WTC11 (cell line): ENCODE results near the gene STK17B. TPM values are rescaled to one million over a fixed set of nuclear protein-coding genes. Genes with fewer than 3 reads are reported as not detected.

Experiments
- ATAC-seq: fragments of 200-7000 bp; cut with Tn5 transposase; 2 replicates; pipeline ENCODE4 v1.10.0; 2021; ENCODE audit warnings: mild to moderate bottlenecking, moderate library complexity
- CTCF ChIA-PET: fragments of 300-600 bp; sonication (Branson Sonifier 250); formaldehyde crosslinking; loops from one replicate; lab custom pipeline; 2021; ENCODE audit warnings: antibody characterized with exemption; lab: Charles Lee
- POLR2A ChIA-PET: fragments of 350-600 bp; sonication (Branson Sonifier 250); formaldehyde crosslinking; loops from one replicate; lab custom pipeline; 2021; ENCODE audit warnings: antibody characterized with exemption; lab: Charles Lee
- DNase-seq: peaks from one replicate; pipeline ENCODE4 v3.0.0; 2021; ENCODE audit warnings: low spot score
- H3K27ac Mint-ChIP-seq: 2 replicates; pipeline ENCODE4 v1.8.0; 2021; ENCODE audit warnings: mixed read lengths
- H3K27me3 Mint-ChIP-seq: 2 replicates; pipeline ENCODE4 v1.8.0; 2021; ENCODE audit warnings: low read depth, mild to moderate bottlenecking, moderate library complexity, mixed read lengths
- H3K36me3 Mint-ChIP-seq: 2 replicates; pipeline ENCODE4 v1.8.0; 2021; ENCODE audit warnings: mixed read lengths
- H3K4me1 Mint-ChIP-seq: 2 replicates; pipeline ENCODE4 v1.8.0; 2022; ENCODE audit warnings: mixed read lengths
- H3K4me3 Mint-ChIP-seq: 2 replicates; pipeline ENCODE4 v1.8.0; 2021; ENCODE audit warnings: mild to moderate bottlenecking, moderate library complexity, mixed read lengths
- H3K9me3 Mint-ChIP-seq: 2 replicates; pipeline ENCODE4 v1.8.0; 2021; ENCODE audit warnings: mixed read lengths
- CREM ChIP-seq: sonication (generic); formaldehyde crosslinking; IDR thresholded peaks from 2 replicates; pipeline ENCODE4 v1.8.1; 2022; ENCODE audit warnings: mild to moderate bottlenecking, missing genetic modification reagents, moderate library complexity
- ELF4 ChIP-seq: sonication (generic); formaldehyde crosslinking; IDR thresholded peaks from 2 replicates; pipeline ENCODE4 v1.8.1; 2022; ENCODE audit warnings: low read depth, mild to moderate bottlenecking, moderate library complexity, missing genetic modification reagents
- EMX1 ChIP-seq: fragments of 250-450 bp; sonication (Bioruptor Pico); IDR thresholded peaks from 2 replicates; pipeline ENCODE4 v1.8.0; 2021; ENCODE audit warnings: mild to moderate bottlenecking
- FOXJ3 ChIP-seq: sonication (generic); formaldehyde crosslinking; IDR thresholded peaks from 2 replicates; pipeline ENCODE4 v1.9.0; 2021; ENCODE audit warnings: missing genetic modification reagents, mild to moderate bottlenecking, borderline replicate concordance
- FOXP1 ChIP-seq: sonication (generic); formaldehyde crosslinking; IDR thresholded peaks from 2 replicates; pipeline ENCODE4 v1.8.0; 2022; ENCODE audit warnings: missing genetic modification reagents, mild to moderate bottlenecking, moderate library complexity, borderline replicate concordance
- HMGA2 ChIP-seq: fragments of 250-450 bp; sonication (Bioruptor Pico); IDR thresholded peaks from 2 replicates; pipeline ENCODE4 v1.4.0; 2021; ENCODE audit warnings: mild to moderate bottlenecking, moderate library complexity
- JAZF1 ChIP-seq: fragments of 250-450 bp; sonication (Bioruptor Pico); IDR thresholded peaks from 2 replicates; pipeline ENCODE4 v1.9.0; 2021; ENCODE audit warnings: moderate library complexity, mild to moderate bottlenecking, inconsistent platforms
- MAX ChIP-seq: sonication (generic); formaldehyde crosslinking; IDR thresholded peaks from 2 replicates; pipeline ENCODE4 v1.8.0; 2022; ENCODE audit warnings: mild to moderate bottlenecking, missing genetic modification reagents
- NFATC4 ChIP-seq: fragments of 250-450 bp; sonication (Bioruptor Pico); IDR thresholded peaks from 2 replicates; pipeline ENCODE4 v1.9.0; 2021; ENCODE audit warnings: mild to moderate bottlenecking
- NR2C2 ChIP-seq: sonication (generic); formaldehyde crosslinking; IDR thresholded peaks from 2 replicates; pipeline ENCODE4 v1.8.0; 2022; ENCODE audit warnings: mild to moderate bottlenecking, missing genetic modification reagents
- OVOL2 ChIP-seq: fragments of 250-450 bp; sonication (Bioruptor Pico); IDR thresholded peaks from 2 replicates; pipeline ENCODE4 v1.9.0; 2021; ENCODE audit warnings: mild to moderate bottlenecking, borderline replicate concordance
- SP1 ChIP-seq: sonication (generic); formaldehyde crosslinking; conservative IDR thresholded peaks from 2 replicates; pipeline ENCODE4 v1.8.1; 2022; ENCODE audit warnings: missing genetic modification reagents
- TP53 ChIP-seq: sonication (generic); formaldehyde crosslinking; IDR thresholded peaks from 2 replicates; pipeline ENCODE4 v1.8.1; 2023; ENCODE audit warnings: mild to moderate bottlenecking, missing genetic modification reagents
- USF1 ChIP-seq: sonication (generic); formaldehyde crosslinking; IDR thresholded peaks from 2 replicates; pipeline ENCODE4 v1.8.0; 2022; ENCODE audit warnings: mild to moderate bottlenecking, missing genetic modification reagents
- USF2 ChIP-seq: sonication (generic); formaldehyde crosslinking; IDR thresholded peaks from 2 replicates; pipeline ENCODE4 v1.8.1; 2023; ENCODE audit warnings: mild to moderate bottlenecking, missing genetic modification reagents, moderate library complexity
- ZNF281 ChIP-seq: sonication (generic); formaldehyde crosslinking; IDR thresholded peaks from 2 replicates; pipeline ENCODE4 v1.8.0; 2023; ENCODE audit warnings: mild to moderate bottlenecking, missing genetic modification reagents
- total RNA-seq: library from RNA; stranded (reverse); gene quantifications from 3 replicates; pipeline ENCODE4 v1.2.3, GENCODE V29; 2021
- TF ChIP-seq, protein P1 (sequence below): fragments of 250-450 bp; sonication (Bioruptor Pico); IDR thresholded peaks from 2 replicates; pipeline ENCODE4 v1.9.0; 2021; ENCODE audit warnings: mild to moderate bottlenecking
- TF ChIP-seq, protein P2 (sequence below): sonication (generic); formaldehyde crosslinking; IDR thresholded peaks from 2 replicates; pipeline ENCODE4 v1.8.1; 2022; ENCODE audit warnings: mild to moderate bottlenecking, missing genetic modification reagents, moderate library complexity, borderline replicate concordance
- TF ChIP-seq, protein P3 (sequence below): fragments of 250-450 bp; sonication (Bioruptor Pico); IDR thresholded peaks from 2 replicates; pipeline ENCODE4 v1.9.0; 2021; ENCODE audit warnings: mild to moderate bottlenecking

STK17B gene
- total RNA-seq, 1 experiment from 2014 or later, result 11.8 TPM

- no peaks in the 10 kb centered on the region for H3K36me3 Mint-ChIP-seq
- TF ChIP-seq OVOL2, result no peak
- TF ChIP-seq ELF4 (CRISPR knock-in tag), result no peak
- TF ChIP-seq CREM (CRISPR knock-in tag), result no peak
- TF ChIP-seq MAX (CRISPR knock-in tag), result no peak
- no peak for TF ChIP-seq FOXJ3 (CRISPR knock-in tag)
- TF ChIP-seq TP53, result no peak
- TF ChIP-seq EMX1, result no peak
- TF ChIP-seq FOXP1 (CRISPR knock-in tag), result no peak
- TF ChIP-seq, protein P1, sequence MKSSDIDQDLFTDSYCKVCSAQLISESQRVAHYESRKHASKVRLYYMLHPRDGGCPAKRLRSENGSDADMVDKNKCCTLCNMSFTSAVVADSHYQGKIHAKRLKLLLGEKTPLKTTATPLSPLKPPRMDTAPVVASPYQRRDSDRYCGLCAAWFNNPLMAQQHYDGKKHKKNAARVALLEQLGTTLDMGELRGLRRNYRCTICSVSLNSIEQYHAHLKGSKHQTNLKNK, result no peak
- TF ChIP-seq JAZF1 (CRISPR knock-in tag), result no peak
- TF ChIP-seq NR2C2 (CRISPR knock-in tag), result no peak
- TF ChIP-seq NFATC4 (CRISPR knock-in tag), result no peak
- no peaks in the 10 kb centered on the region for H3K27me3 Mint-ChIP-seq
- no peaks in the 10 kb centered on the region for H3K9me3 Mint-ChIP-seq
- CTCF ChIA-PET, result interaction anchor here (1.0 to 1.9 kb wide), 4 partner anchors 16 to 224 kb away, joined by 3 to 7 read pairs (median 4); partner anchors contain the start of gene DNAH7
- peak; percentile 58 for ATAC-seq
- no peak for DNase-seq
- POLR2A ChIA-PET, result interaction anchor here (0.7 kb wide), 1 partner anchor 37 kb away, joined by 3 read pairs; no protein-coding TSS in a partner anchor
- peak overlapping the region; percentile 100 for H3K27ac Mint-ChIP-seq
- peaks cover 40% of the 10 kb centered on the region for H3K4me1 Mint-ChIP-seq
- H3K4me3 Mint-ChIP-seq, result peak overlapping the region; percentile 55
Observed at GRCh38 chr2:196113061-196113974, 58.1 kb downstream of the STK17B start.

- no peaks in the 10 kb centered on the region for H3K9me3 Mint-ChIP-seq
- H3K4me3 Mint-ChIP-seq, result peak overlapping the region; percentile 8; the same call in 1 of the 2 replicates
- POLR2A ChIA-PET, result interaction anchor here (0.7 kb wide), 1 partner anchor 36 kb away, joined by 3 read pairs; no protein-coding TSS in a partner anchor
- DNase-seq (no peak), ATAC-seq (peak; percentile 35)
- no peaks in the 10 kb centered on the region for H3K36me3 Mint-ChIP-seq
- H3K4me1 Mint-ChIP-seq, result peaks cover 40% of the 10 kb centered on the region
- CTCF ChIA-PET, result interaction anchor here (0.5 to 1.9 kb wide), 4 partner anchors 34 to 454 kb away, joined by 3 to 7 read pairs (median 4); partner anchors contain the start of gene DNAH7
- H3K27ac Mint-ChIP-seq, result peak overlapping the region; percentile 100
- H3K27me3 Mint-ChIP-seq, result no peaks in the 10 kb centered on the region
- TF ChIP-seq USF2 (peak; percentile 79), USF1 (CRISPR knock-in tag) (peak; percentile 76), SP1 (CRISPR knock-in tag) (no peak), HMGA2 (CRISPR knock-in tag) (peak; percentile 20; the same call in 1 of the 2 replicates)
- TF ChIP-seq, protein P2, sequence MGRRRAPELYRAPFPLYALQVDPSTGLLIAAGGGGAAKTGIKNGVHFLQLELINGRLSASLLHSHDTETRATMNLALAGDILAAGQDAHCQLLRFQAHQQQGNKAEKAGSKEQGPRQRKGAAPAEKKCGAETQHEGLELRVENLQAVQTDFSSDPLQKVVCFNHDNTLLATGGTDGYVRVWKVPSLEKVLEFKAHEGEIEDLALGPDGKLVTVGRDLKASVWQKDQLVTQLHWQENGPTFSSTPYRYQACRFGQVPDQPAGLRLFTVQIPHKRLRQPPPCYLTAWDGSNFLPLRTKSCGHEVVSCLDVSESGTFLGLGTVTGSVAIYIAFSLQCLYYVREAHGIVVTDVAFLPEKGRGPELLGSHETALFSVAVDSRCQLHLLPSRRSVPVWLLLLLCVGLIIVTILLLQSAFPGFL (CRISPR knock-in tag), result no peak
Observed at GRCh38 chr2:196112418-196113034, 58.9 kb downstream of the STK17B start.

DNA sequence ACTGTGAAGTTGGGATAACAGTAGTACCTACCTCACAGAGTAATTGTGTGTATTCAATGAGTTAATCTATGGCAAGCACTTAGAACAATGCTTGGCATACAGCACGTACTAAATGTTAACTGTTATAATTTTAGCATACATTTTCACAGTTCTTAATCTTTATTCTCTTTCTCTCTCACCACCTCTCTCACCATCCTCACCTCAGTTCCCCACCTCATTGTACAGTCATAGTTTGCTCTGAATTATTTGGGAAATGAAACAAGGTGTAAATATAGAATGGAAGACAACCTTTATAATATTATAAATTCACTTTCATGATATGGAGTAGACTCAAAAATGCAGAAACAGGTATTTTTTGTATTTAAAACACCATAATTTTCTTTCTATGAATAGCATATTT lies 62.8 kb downstream of the STK17B start:
- CTCF ChIA-PET, result no interaction called here
- Mint-ChIP-seq H3K27me3 (no peaks in the 10 kb centered on the region), H3K27ac (0 out of 2 replicates have a peak overlapping the region, but pooled peaks have one; percentile 2), H3K4me1 (peaks cover 31% of the 10 kb centered on the region), H3K9me3 (peaks cover 1% of the 10 kb centered on the region; the same call in 1 of the 2 replicates), H3K4me3 (no peak overlapping the region), H3K36me3 (no peaks in the 10 kb centered on the region)
- DNase-seq (no peak), ATAC-seq (no peak)
- POLR2A ChIA-PET, result no interaction called here
- TF ChIP-seq, protein P3, sequence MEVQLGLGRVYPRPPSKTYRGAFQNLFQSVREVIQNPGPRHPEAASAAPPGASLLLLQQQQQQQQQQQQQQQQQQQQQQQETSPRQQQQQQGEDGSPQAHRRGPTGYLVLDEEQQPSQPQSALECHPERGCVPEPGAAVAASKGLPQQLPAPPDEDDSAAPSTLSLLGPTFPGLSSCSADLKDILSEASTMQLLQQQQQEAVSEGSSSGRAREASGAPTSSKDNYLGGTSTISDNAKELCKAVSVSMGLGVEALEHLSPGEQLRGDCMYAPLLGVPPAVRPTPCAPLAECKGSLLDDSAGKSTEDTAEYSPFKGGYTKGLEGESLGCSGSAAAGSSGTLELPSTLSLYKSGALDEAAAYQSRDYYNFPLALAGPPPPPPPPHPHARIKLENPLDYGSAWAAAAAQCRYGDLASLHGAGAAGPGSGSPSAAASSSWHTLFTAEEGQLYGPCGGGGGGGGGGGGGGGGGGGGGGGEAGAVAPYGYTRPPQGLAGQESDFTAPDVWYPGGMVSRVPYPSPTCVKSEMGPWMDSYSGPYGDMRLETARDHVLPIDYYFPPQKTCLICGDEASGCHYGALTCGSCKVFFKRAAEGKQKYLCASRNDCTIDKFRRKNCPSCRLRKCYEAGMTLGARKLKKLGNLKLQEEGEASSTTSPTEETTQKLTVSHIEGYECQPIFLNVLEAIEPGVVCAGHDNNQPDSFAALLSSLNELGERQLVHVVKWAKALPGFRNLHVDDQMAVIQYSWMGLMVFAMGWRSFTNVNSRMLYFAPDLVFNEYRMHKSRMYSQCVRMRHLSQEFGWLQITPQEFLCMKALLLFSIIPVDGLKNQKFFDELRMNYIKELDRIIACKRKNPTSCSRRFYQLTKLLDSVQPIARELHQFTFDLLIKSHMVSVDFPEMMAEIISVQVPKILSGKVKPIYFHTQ (CRISPR knock-in tag), result no peak
- no peak for TF ChIP-seq ZNF281 (CRISPR knock-in tag)
